K562 (cell line): ENCODE measurements around the gene TRIOBP. TPM values are rescaled to one million over a fixed set of nuclear protein-coding genes. Genes with fewer than 3 reads are reported as not detected.
A peak's percentile ranks its signal among the peaks of the same experiment; 100 is the strongest.

ENCODE experiments used
- ATF1 ChIP-seq, 2 experiments: fragments of 450-650 bp in 1 of 2; IDR thresholded peaks; 2 replicates each; pipeline ENCODE4 v1.6.1; 2016; ENCODE audit warnings: missing compliant biosample characterization in 1 of 2, missing genetic modification characterization in 1 of 2
- BRF2 ChIP-seq: IDR thresholded peaks from 3 replicates; pipeline ENCODE4 v1.6.1; 2011; ENCODE audit warnings: borderline replicate concordance, mild to moderate bottlenecking; ENCODE audit not compliant: insufficient read length, insufficient read depth
- JUN ChIP-seq, 2 experiments: sonication (generic) in 1 of 2; formaldehyde crosslinking in 1 of 2; IDR thresholded peaks; 2 replicates each; pipeline versions ENCODE4 v1.6.1 to v1.8.0; 2012 to 2022; ENCODE audit warnings: borderline replicate concordance in 2 of 2, mild to moderate bottlenecking in 2 of 2, improper control_type of control experiment in 1 of 2, low read depth in 1 of 2, low read length in 1 of 2, missing genetic modification reagents in 1 of 2
- KLF16 ChIP-seq: IDR thresholded peaks from 2 replicates; pipeline ENCODE4 v1.6.1; 2016; ENCODE audit warnings: antibody characterized with exemption
- LCOR ChIP-seq: sonication (generic); formaldehyde crosslinking; IDR thresholded peaks from 2 replicates; pipeline ENCODE4 v1.8.0; 2022; ENCODE audit warnings: mild to moderate bottlenecking, missing genetic modification reagents
- MYC ChIP-seq, 2 experiments: fragments of 250-450 bp in 1 of 2; sonication (Bioruptor Pico) in 1 of 2; IDR thresholded peaks; 2 replicates each; pipeline versions ENCODE4 v1.5.1 to v1.6.1; 2012 to 2021; ENCODE audit warnings: low read depth in 2 of 2, borderline replicate concordance in 1 of 2, improper control_type of control experiment in 1 of 2, low read length in 1 of 2, mild to moderate bottlenecking in 1 of 2, moderate library complexity in 1 of 2
- SMC3 ChIP-seq: conservative IDR thresholded peaks from 2 replicates; pipeline ENCODE4 v1.6.1; 2011; ENCODE audit warnings: low read depth, low read length, improper control_type of control experiment; ENCODE audit not compliant: insufficient read depth
- SP1 ChIP-seq: sonication (generic); formaldehyde crosslinking; IDR thresholded peaks from 2 replicates; pipeline ENCODE4 v1.8.1; 2022; ENCODE audit warnings: mild to moderate bottlenecking, missing genetic modification reagents
- XRCC3 ChIP-seq: fragments of 450-650 bp; IDR thresholded peaks from 2 replicates; pipeline ENCODE4 v1.6.1; 2017; ENCODE audit warnings: mild to moderate bottlenecking, moderate library complexity
- ZC3H4 ChIP-seq: sonication (generic); formaldehyde crosslinking; IDR thresholded peaks from 2 replicates; pipeline ENCODE4 v1.9.0; 2021; ENCODE audit warnings: missing genetic modification reagents, borderline replicate concordance
- ZNF121 ChIP-seq: sonication (generic); formaldehyde crosslinking; conservative IDR thresholded peaks from 2 replicates; pipeline ENCODE4 v1.8.0; 2022; ENCODE audit warnings: missing genetic modification reagents
- ZNF124 ChIP-seq: sonication (generic); formaldehyde crosslinking; IDR thresholded peaks from 2 replicates; pipeline ENCODE4 v1.8.1; 2022; ENCODE audit warnings: missing genetic modification reagents
- ZNF408 ChIP-seq: fragments of 250-450 bp; sonication (Bioruptor Pico); IDR thresholded peaks from 2 replicates; pipeline ENCODE4 v1.4.0; 2020; ENCODE audit warnings: low read depth, mild to moderate bottlenecking, moderate library complexity
- ZNF766 ChIP-seq: fragments of 200-800 bp; sonication (Bioruptor generic); conservative IDR thresholded peaks from 2 replicates; pipeline ENCODE4 v1.6.1; 2016; ENCODE audit warnings: missing genetic modification characterization, missing compliant biosample characterization
- polyA plus RNA-seq, 8 experiments: library from polyadenylated mRNA; depleted of rRNA in 4 of 8; stranded (reverse) in 5 of 8; unstranded in 3 of 8; fragments of >200 nt; fragmentation: Nextera tagmentation in 2 of 8; fragmentation: Illumina TruSeq in 1 of 8; extraction: Ambion mirVana in 2 of 8; extraction: Trizol in 1 of 8; gene quantifications; 2 replicates each; pipeline versions ENCODE4 v1.2.1 to v1.2.3, GENCODE V29; 2011 to 2014; ENCODE audit warnings: inconsistent platforms in 1 of 8, missing spikeins in 1 of 8
- total RNA-seq, 7 experiments: library from RNA; depleted of rRNA in 6 of 7; stranded (reverse); fragments of >200 nt in 6 of 7; fragmentation: Illumina TruSeq in 2 of 7; extraction: Trizol in 2 of 7; gene quantifications; 2 replicates each; pipeline versions ENCODE4 v1.2.1 to v1.2.3, GENCODE V29; 2011 to 2021; ENCODE audit warnings: low replicate concordance in 1 of 7
- TF ChIP-seq, protein P1 (sequence below): fragments of 450-650 bp; IDR thresholded peaks from 2 replicates; pipeline ENCODE4 v1.6.1; 2017; ENCODE audit warnings: mild to moderate bottlenecking, moderate library complexity
- TF ChIP-seq, protein P2 (sequence below), 3 experiments: fragments of 200-800 bp in 1 of 3; fragments of 250-450 bp in 1 of 3; fragments of 450-650 bp in 1 of 3; sonication (Bioruptor Pico) in 1 of 3; sonication (Bioruptor generic) in 1 of 3; formaldehyde crosslinking in 1 of 3; IDR thresholded peaks; 2 replicates each; pipeline versions ENCODE4 v1.6.1 to v1.8.0; 2016 to 2022; ENCODE audit warnings: mild to moderate bottlenecking in 2 of 3, missing genetic modification characterization in 2 of 3, missing compliant biosample characterization in 1 of 3, moderate library complexity in 1 of 3

The TRIOBP gene
- total and polyA plus RNA-seq, 9 of the 15 experiments (the other 6 are each of a cell fraction or from before 2014, with no cell fraction given): 0.24 to 13.8 (median 5.5) TPM

- TF ChIP-seq ZNF408 (CRISPR knock-in tag) (no peak), ZNF124 (CRISPR knock-in tag) (no peak), JUN (IDR thresholded peaks at IDR 0.05; ENCODE audit: borderline replicate concordance, low read depth, low read length) (0 out of 2 replicates have a peak, but pooled peaks have one; percentile 14), JUN (CRISPR knock-in tag; IDR thresholded peaks at IDR 0.05; ENCODE audit: borderline replicate concordance) (no peak), ZNF121 (CRISPR knock-in tag) (no peak), MYC (IDR thresholded peaks at IDR 0.05; ENCODE audit: low read depth, low read length) (peak; percentile 53; the same call in 1 of the 2 replicates), MYC (CRISPR knock-in tag; IDR thresholded peaks at IDR 0.05; ENCODE audit: borderline replicate concordance, low read depth) (no peak), ZC3H4 (CRISPR knock-in tag) (no peak), LCOR (CRISPR knock-in tag) (no peak), BRF2 (no peak), SP1 (CRISPR knock-in tag) (peak; percentile 46; the same call in 1 of the 2 replicates), ATF1 (CRISPR knock-in tag; IDR thresholded peaks at IDR 0.05) (no peak), ATF1 (tag; IDR thresholded peaks at IDR 0.05) (no peak), SMC3 (peak; percentile 74), KLF16 (peak; percentile 18; the same call in 1 of the 2 replicates), ZNF766 (CRISPR knock-in tag) (no peak), XRCC3 (no peak)
- TF ChIP-seq, protein P1, sequence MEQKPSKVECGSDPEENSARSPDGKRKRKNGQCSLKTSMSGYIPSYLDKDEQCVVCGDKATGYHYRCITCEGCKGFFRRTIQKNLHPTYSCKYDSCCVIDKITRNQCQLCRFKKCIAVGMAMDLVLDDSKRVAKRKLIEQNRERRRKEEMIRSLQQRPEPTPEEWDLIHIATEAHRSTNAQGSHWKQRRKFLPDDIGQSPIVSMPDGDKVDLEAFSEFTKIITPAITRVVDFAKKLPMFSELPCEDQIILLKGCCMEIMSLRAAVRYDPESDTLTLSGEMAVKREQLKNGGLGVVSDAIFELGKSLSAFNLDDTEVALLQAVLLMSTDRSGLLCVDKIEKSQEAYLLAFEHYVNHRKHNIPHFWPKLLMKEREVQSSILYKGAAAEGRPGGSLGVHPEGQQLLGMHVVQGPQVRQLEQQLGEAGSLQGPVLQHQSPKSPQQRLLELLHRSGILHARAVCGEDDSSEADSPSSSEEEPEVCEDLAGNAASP: peak; percentile 88
- TF ChIP-seq, protein P2, sequence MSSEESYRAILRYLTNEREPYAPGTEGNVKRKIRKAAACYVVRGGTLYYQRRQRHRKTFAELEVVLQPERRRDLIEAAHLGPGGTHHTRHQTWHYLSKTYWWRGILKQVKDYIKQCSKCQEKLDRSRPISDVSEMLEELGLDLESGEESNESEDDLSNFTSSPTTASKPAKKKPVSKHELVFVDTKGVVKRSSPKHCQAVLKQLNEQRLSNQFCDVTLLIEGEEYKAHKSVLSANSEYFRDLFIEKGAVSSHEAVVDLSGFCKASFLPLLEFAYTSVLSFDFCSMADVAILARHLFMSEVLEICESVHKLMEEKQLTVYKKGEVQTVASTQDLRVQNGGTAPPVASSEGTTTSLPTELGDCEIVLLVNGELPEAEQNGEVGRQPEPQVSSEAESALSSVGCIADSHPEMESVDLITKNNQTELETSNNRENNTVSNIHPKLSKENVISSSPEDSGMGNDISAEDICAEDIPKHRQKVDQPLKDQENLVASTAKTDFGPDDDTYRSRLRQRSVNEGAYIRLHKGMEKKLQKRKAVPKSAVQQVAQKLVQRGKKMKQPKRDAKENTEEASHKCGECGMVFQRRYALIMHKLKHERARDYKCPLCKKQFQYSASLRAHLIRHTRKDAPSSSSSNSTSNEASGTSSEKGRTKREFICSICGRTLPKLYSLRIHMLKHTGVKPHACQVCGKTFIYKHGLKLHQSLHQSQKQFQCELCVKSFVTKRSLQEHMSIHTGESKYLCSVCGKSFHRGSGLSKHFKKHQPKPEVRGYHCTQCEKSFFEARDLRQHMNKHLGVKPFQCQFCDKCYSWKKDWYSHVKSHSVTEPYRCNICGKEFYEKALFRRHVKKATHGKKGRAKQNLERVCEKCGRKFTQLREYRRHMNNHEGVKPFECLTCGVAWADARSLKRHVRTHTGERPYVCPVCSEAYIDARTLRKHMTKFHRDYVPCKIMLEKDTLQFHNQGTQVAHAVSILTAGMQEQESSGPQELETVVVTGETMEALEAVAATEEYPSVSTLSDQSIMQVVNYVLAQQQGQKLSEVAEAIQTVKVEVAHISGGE (CRISPR knock-in tag; IDR thresholded peaks at IDR 0.05): 0 out of 6 replicates have a peak, but pooled peaks of 1 of the 3 experiments have one; percentile 17
Observed at GRCh38 chr22:37681556-37682049, 15.2 kb upstream of the TRIOBP start (continued).
